IPS-15b (cell line): ENCODE results near the gene STK36.

Experiments
- H3K27me3 ChIP-seq: one replicate; pipeline ENCODE4 v1.6.1; 2013; ENCODE audit warnings: low read length; ENCODE audit not compliant: control insufficient read depth, insufficient read depth
- H3K36me3 ChIP-seq: one replicate; pipeline ENCODE4 v1.6.1; 2013; ENCODE audit warnings: low read length; ENCODE audit not compliant: control insufficient read depth, insufficient read depth
- H3K4me1 ChIP-seq: one replicate; pipeline ENCODE4 v1.6.1; 2013; ENCODE audit warnings: mild to moderate bottlenecking, low read length; ENCODE audit not compliant: control insufficient read depth, insufficient read depth
- H3K4me3 ChIP-seq: one replicate; pipeline ENCODE4 v1.5.1; 2013; ENCODE audit warnings: low read depth, low read length
- H3K9ac ChIP-seq: one replicate; pipeline ENCODE4 v1.6.1; 2013; ENCODE audit warnings: low read depth, mild to moderate bottlenecking, low read length
- H3K9me3 ChIP-seq: one replicate; pipeline ENCODE4 v1.6.1; 2013; ENCODE audit warnings: mild to moderate bottlenecking, low read length; ENCODE audit not compliant: control insufficient read depth, insufficient read depth

STK36 gene

GRCh38 chr2:218710687-218711549 is 39.0 kb downstream of the STK36 start, which contains the start of gene TTLL4:
TSS of gene TTLL4 (plus strand) at chr2:218710835. CDS start at chr2:218737677, 26,842 bp downstream.
- no peaks in the 10 kb centered on the region for H3K9me3 ChIP-seq
- H3K27me3 ChIP-seq, result no peaks in the 10 kb centered on the region
- no peaks in the 10 kb centered on the region for H3K4me1 ChIP-seq
- H3K9ac ChIP-seq, result peak within 1 kb of the TSS; percentile 79
- peak within 1 kb of the TSS; percentile 74 for H3K4me3 ChIP-seq
- no peaks in the 10 kb centered on the region for H3K36me3 ChIP-seq

- Histone ChIP-seq H3K9me3 (no peaks in the 10 kb centered on the region), H3K9ac (no peak overlapping the region), H3K27me3 (no peaks in the 10 kb centered on the region), H3K4me3 (peak overlapping the region; percentile 74), H3K36me3 (no peaks in the 10 kb centered on the region), H3K4me1 (no peaks in the 10 kb centered on the region)
Observed at GRCh38 chr2:218711550-218711929, 39.7 kb downstream of the STK36 start.

- peaks cover under 1% of the 10 kb centered on the region for H3K4me1 ChIP-seq
- no peak overlapping the region for H3K4me3 ChIP-seq
- H3K27me3 ChIP-seq, result no peaks in the 10 kb centered on the region
- H3K9ac ChIP-seq, result no peak overlapping the region
- H3K36me3 ChIP-seq, result no peaks in the 10 kb centered on the region
- no peaks in the 10 kb centered on the region for H3K9me3 ChIP-seq
Observed at GRCh38 chr2:218713922-218714321, 42.0 kb downstream of the STK36 start.

GRCh38 chr2:218716070-218716469 is 44.2 kb downstream of the STK36 start:
- Histone ChIP-seq H3K9ac (no peak overlapping the region), H3K36me3 (no peaks in the 10 kb centered on the region), H3K4me3 (no peak overlapping the region), H3K9me3 (no peaks in the 10 kb centered on the region), H3K4me1 (peaks cover 14% of the 10 kb centered on the region), H3K27me3 (no peaks in the 10 kb centered on the region)

DNA sequence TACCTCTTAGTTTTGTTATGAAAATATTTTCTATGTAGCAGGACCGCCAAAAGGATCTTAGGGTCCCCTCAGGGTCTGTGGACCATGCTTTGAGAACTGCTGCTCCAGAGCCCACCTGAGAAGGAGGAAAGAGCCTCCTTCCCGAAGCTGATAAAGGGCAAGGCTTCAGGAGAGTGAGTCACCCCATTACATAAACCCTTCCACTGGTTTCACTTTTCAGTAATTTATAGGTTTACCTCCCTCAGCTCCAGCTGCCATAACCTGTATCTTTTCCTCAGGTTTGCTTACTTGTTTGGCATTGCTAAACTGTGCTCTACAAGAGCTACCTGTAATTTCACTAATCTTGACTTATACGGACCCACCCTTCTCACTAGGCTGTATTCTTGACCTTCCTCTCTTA is 45.4 kb downstream of the STK36 start:
- Histone ChIP-seq H3K4me1 (peaks cover 18% of the 10 kb centered on the region), H3K9ac (no peak overlapping the region), H3K36me3 (no peaks in the 10 kb centered on the region), H3K4me3 (no peak overlapping the region), H3K9me3 (no peaks in the 10 kb centered on the region), H3K27me3 (no peaks in the 10 kb centered on the region)

GRCh38 chr2:218718058-218718457 is 46.2 kb downstream of the STK36 start:
- Histone ChIP-seq H3K9me3 (no peaks in the 10 kb centered on the region), H3K27me3 (no peaks in the 10 kb centered on the region), H3K36me3 (no peaks in the 10 kb centered on the region), H3K4me1 (peaks cover 23% of the 10 kb centered on the region), H3K9ac (no peak overlapping the region), H3K4me3 (no peak overlapping the region)

- Histone ChIP-seq H3K4me1 (peaks cover 23% of the 10 kb centered on the region), H3K4me3 (no peak overlapping the region), H3K27me3 (no peaks in the 10 kb centered on the region), H3K9me3 (no peaks in the 10 kb centered on the region), H3K36me3 (no peaks in the 10 kb centered on the region), H3K9ac (no peak overlapping the region)
Observed at GRCh38 chr2:218719457-218719856, 47.6 kb downstream of the STK36 start.

GRCh38 chr2:218720048-218721041 is 48.5 kb downstream of the STK36 start:
- H3K27me3 ChIP-seq, result no peaks in the 10 kb centered on the region
- H3K36me3 ChIP-seq, result no peaks in the 10 kb centered on the region
- peaks cover 23% of the 10 kb centered on the region for H3K4me1 ChIP-seq
- no peak overlapping the region for H3K9ac ChIP-seq
- H3K4me3 ChIP-seq, result no peak overlapping the region
- no peaks in the 10 kb centered on the region for H3K9me3 ChIP-seq

GRCh38 chr2:218721488-218721887 is 49.6 kb downstream of the STK36 start:
- H3K36me3 ChIP-seq, result no peaks in the 10 kb centered on the region
- peaks cover 23% of the 10 kb centered on the region for H3K4me1 ChIP-seq
- H3K9me3 ChIP-seq, result no peaks in the 10 kb centered on the region
- H3K9ac ChIP-seq, result no peak overlapping the region
- H3K27me3 ChIP-seq, result no peaks in the 10 kb centered on the region
- H3K4me3 ChIP-seq, result no peak overlapping the region

DNA sequence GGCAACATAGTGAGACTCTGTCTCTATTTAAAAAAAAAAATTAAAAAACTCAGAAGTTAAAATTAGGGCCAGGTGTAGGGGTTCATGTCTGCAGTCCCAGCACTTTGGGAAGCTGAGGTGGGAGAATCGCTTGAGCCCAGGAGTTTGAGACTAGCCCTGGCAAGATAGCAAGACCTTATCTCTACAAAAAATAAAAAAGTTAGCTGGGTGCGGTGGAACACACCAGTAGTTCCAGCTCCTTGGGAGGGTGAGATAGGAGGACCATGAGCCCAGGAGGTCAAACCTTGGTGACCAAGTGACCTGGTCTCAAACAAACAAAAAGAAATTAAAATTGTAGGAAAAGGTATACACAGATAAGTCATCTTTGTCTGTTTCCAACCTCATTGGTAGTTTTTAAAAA is 50.0 kb downstream of the STK36 start:
- H3K9ac ChIP-seq, result no peak overlapping the region
- H3K9me3 ChIP-seq, result no peaks in the 10 kb centered on the region
- H3K27me3 ChIP-seq, result no peaks in the 10 kb centered on the region
- no peaks in the 10 kb centered on the region for H3K36me3 ChIP-seq
- H3K4me3 ChIP-seq, result no peak overlapping the region
- peaks cover 23% of the 10 kb centered on the region for H3K4me1 ChIP-seq

DNA sequence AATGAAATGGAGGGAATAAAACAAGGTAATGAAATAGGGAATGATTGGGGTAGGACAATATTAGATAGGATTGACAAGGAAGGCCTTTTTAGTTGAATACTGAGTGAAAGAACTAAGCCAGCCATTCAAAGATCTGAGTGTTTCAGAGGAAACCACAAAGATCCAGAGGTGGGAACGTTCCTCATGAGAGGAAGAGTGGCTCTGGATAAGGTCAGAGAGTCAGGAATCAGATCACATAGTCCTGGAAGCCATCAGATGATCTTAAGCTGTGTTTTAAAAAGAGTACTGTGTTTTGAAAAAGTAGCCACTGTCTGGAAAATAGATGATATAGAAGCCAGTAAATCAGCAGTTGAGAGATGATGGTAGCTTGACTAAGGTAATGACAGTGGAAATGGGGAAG is 50.5 kb downstream of the STK36 start:
- H3K36me3 ChIP-seq, result no peaks in the 10 kb centered on the region
- no peaks in the 10 kb centered on the region for H3K27me3 ChIP-seq
- no peaks in the 10 kb centered on the region for H3K9me3 ChIP-seq
- no peak overlapping the region for H3K9ac ChIP-seq
- peaks cover 23% of the 10 kb centered on the region for H3K4me1 ChIP-seq
- H3K4me3 ChIP-seq, result no peak overlapping the region
